Measurements from ENCODE around the gene ZNF746. TPM values are rescaled to one million over a fixed set of nuclear protein-coding genes. Genes with fewer than 3 reads are reported as not detected.

ZNF746 gene
- total RNA-seq, 1 experiment from 2014 or later, result 17.1 TPM

DNA sequence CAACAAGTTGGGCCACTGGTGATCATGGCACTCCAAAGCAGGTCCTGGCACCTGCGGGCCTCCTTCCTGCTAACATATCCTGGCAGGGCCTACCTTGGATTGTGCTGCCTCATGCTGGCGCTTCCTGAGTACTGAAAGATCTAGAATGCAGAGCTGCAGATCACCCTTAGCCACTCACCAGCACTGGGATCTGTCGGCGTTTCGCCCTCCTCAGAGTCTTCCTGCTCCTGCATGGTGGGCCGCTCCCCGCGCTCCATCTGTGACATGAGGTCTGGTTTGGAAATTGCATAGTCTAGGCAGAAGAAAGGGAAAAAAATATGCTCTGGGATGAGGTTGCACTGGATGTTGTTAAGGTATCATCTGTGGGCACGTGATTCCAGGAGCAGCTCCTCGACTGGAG is 46.8 kb downstream of the ZNF746 start:
- H3K9me3 Mint-ChIP-seq, result no peaks in the 10 kb centered on the region
- H3K36me3 Mint-ChIP-seq, result peaks cover 31% of the 10 kb centered on the region
- CTCF ChIA-PET, result interaction anchor here (0.7 to 0.8 kb wide), 2 partner anchors 29 to 166 kb away, joined by 3 read pairs; no protein-coding TSS in a partner anchor
- POLR2A ChIA-PET, result no interaction called here
- DNase-seq (ENCODE audit: low spot score), result no peak
- H3K27ac Mint-ChIP-seq, result no peak overlapping the region
- H3K4me3 Mint-ChIP-seq, result no peak overlapping the region
- no peaks in the 10 kb centered on the region for H3K27me3 Mint-ChIP-seq (ENCODE audit: low read depth)
- ATAC-seq, result no peak
- no peaks in the 10 kb centered on the region for H3K4me1 Mint-ChIP-seq
- TF ChIP-seq NR1H2 (CRISPR knock-in tag; IDR thresholded peaks at IDR 0.05) (no peak), ZNF396 (CRISPR knock-in tag; IDR thresholded peaks at IDR 0.05; ENCODE audit: borderline replicate concordance) (no peak), IRF1 (CRISPR knock-in tag; IDR thresholded peaks at IDR 0.05) (no peak), ZNF512 (CRISPR knock-in tag; IDR thresholded peaks at IDR 0.05; ENCODE audit: borderline replicate concordance) (no peak), PRDM15 (CRISPR knock-in tag; IDR thresholded peaks at IDR 0.05) (no peak), MYBL2 (CRISPR knock-in tag; IDR thresholded peaks at IDR 0.05) (no peak), E2F1 (CRISPR knock-in tag; IDR thresholded peaks at IDR 0.05) (no peak), RORB (CRISPR knock-in tag; IDR thresholded peaks at IDR 0.05) (no peak), GABPB1 (CRISPR knock-in tag; IDR thresholded peaks at IDR 0.05) (no peak), JUN (CRISPR knock-in tag; IDR thresholded peaks at IDR 0.05) (no peak), SMAD4 (CRISPR knock-in tag; IDR thresholded peaks at IDR 0.05) (no peak), SP1 (CRISPR knock-in tag; conservative IDR thresholded peaks at IDR 0.05) (no peak), ZNF532 (CRISPR knock-in tag; IDR thresholded peaks at IDR 0.05; ENCODE audit: borderline replicate concordance) (no peak), OVOL2 (CRISPR knock-in tag; IDR thresholded peaks at IDR 0.05; ENCODE audit: borderline replicate concordance) (no peak), ATF6 (CRISPR knock-in tag; IDR thresholded peaks at IDR 0.05) (no peak)
- TF ChIP-seq, protein P1, sequence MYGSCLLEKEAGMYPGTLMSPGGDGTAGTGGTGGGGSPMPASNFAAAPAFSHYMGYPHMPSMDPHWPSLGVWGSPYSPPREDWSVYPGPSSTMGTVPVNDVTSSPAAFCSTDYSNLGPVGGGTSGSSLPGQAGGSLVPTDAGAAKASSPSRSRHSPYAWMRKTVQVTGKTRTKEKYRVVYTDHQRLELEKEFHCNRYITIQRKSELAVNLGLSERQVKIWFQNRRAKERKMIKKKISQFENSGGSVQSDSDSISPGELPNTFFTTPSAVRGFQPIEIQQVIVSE (CRISPR knock-in tag; IDR thresholded peaks at IDR 0.05; ENCODE audit: borderline replicate concordance), result no peak
- TF ChIP-seq, protein P2, sequence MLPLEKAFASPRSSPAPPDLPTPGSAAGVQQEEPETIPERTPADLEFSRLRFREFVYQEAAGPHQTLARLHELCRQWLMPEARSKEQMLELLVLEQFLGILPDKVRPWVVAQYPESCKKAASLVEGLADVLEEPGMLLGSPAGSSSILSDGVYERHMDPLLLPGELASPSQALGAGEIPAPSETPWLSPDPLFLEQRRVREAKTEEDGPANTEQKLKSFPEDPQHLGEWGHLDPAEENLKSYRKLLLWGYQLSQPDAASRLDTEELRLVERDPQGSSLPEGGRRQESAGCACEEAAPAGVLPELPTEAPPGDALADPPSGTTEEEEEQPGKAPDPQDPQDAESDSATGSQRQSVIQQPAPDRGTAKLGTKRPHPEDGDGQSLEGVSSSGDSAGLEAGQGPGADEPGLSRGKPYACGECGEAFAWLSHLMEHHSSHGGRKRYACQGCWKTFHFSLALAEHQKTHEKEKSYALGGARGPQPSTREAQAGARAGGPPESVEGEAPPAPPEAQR (CRISPR knock-in tag; IDR thresholded peaks at IDR 0.05), result no peak
- TF ChIP-seq, protein P3, sequence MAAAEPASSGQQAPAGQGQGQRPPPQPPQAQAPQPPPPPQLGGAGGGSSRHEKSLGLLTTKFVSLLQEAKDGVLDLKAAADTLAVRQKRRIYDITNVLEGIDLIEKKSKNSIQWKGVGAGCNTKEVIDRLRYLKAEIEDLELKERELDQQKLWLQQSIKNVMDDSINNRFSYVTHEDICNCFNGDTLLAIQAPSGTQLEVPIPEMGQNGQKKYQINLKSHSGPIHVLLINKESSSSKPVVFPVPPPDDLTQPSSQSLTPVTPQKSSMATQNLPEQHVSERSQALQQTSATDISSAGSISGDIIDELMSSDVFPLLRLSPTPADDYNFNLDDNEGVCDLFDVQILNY (CRISPR knock-in tag; IDR thresholded peaks at IDR 0.05), result no peak
- TF ChIP-seq, protein P4, sequence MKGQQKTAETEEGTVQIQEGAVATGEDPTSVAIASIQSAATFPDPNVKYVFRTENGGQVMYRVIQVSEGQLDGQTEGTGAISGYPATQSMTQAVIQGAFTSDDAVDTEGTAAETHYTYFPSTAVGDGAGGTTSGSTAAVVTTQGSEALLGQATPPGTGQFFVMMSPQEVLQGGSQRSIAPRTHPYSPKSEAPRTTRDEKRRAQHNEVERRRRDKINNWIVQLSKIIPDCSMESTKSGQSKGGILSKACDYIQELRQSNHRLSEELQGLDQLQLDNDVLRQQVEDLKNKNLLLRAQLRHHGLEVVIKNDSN (CRISPR knock-in tag; IDR thresholded peaks at IDR 0.05), result no peak
